GM18511 (cell line): Measurements from ENCODE around the gene ORM2.
A peak's percentile ranks its signal among the peaks of the same experiment; 100 is the strongest.

ENCODE experiments used
- ATAC-seq: cut with Tn5 transposase; IDR thresholded peaks from one replicate; pipeline ENCODE4 v1.9.1; 2021; ENCODE audit warnings: mild to moderate bottlenecking, moderate library complexity; ENCODE audit not compliant: unreplicated experiment

ORM2 gene

DNA sequence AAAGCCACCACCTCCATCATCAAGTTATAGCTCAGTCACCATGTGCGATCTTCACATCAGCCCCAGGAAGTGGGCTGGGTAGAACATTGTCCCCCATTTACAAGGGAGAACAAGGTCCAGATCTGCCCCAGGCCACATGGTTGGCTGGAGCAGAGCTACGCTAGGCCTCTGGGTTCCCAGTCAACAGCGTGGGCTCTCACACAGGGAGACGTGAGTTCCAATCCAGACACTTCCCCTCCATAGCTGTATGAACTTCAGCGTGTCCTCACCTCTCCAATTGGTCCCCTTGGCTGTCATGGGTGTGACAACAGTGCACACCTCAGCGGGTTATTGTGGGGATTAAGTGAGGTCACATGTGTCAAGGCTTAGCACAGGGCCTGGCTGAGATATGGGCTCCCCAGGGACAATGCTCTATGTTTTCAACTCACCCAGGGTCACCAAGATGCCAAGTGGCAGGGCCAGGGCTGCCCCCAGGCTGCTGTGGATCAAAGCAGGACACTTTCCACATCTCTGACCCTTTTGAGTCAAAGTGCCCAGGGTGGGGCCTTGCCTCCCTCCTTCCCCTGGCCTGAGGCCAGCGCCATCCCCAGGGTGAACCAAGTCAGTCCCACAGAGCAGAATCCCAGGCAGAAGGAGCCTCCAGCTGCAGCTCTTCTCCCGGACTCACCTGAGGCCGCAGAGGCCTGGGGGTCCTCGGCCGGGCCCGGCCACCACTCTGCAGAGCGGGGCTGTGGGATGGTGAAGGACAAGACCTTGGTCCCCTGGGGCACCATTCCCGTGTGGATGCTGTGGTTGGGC lies 38.3 kb downstream of the ORM2 start:
- ATAC-seq: no peak

DNA sequence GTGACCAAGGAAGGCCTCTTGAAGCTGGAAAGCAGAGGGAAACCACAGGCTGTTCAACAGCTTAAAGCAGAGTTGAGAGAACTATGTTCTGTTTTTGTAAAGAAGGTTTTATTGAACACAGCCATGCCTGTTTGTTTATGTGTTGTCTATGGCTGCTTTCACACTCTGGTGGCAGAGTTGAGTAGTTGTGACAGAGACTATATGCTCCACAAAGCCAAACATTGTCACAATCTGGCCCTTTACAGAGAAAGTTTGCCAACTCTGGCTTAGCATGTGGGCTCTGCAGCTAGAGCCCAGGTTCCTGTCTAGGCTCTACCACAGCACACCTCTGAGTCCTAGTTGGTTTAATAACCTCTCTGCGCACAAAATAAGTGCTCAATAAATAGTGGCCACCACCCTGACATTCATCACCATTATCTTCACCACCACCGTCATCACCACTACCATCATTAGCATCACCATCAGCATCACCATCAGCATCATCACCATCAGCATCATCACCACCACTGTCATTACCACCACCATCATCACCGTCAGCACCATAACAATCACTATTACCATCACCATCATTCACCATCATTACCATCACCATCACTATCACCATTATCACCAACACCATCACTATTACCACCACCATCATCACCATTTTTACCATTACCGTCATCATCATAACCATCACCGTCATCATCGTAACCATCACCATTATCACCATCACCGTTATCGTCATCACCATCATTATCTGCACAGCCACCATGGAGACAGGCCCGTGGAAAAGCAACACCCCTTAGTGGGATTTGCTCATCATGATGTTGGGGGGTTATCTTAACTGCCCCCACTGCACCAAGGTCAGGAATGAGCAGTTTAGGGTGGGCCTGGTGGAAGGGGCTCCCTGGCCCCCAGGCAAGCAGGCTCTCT lies 39.8 kb downstream of the ORM2 start:
- no peak for ATAC-seq

DNA sequence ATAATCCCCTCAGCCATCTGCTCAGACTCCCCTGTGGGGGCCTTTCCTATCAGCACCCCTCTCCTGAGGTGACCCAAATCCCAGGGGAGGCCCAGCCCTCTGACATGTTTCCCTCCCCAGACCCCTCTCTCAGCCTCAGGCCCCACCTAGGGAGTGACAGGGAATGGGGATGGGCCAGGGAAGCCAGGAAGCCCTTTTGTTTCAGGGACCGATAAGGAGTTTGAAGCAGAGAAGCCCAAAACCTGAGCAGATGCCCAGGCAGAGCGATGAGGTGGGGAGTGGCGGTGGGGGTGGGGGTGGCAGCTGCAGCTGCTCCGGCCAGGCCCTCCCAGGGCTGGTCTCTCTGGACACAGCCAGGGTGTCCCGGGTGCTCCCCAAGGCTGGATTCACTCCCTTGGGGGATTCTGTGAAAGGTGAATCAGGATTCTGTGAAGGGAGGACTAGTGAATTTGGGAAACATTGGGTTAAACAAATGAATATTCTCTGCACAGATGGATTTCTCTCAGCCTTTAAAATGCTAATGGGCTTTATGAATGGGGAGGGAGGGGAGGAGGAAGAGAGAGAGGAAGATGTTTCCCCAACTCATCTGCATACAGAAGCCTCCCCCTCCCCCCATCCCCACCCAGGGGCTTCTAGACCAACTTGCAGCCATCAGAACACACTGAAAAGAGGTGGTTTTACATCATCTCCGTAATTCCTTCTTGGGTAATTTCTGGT lies 40.7 kb downstream of the ORM2 start:
- ATAC-seq: no peak

DNA sequence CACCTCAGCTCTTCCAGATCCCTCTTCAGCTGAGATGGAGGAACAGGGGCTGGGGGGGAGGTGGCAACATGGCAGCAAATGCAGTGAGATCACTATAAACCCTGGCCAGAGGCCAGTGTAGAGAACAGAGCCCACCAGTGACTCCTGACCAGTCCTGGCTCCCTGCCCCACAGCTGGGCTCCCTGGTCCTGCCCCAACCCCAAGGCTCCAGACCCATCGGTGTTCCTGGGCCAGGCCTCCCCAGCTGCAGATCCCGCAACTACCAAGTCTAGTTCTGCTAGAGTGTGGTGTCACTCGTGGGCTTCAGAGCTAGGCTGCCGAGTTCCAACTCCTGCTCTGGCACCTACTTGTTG lies 41.3 kb downstream of the ORM2 start:
- no peak for ATAC-seq

DNA sequence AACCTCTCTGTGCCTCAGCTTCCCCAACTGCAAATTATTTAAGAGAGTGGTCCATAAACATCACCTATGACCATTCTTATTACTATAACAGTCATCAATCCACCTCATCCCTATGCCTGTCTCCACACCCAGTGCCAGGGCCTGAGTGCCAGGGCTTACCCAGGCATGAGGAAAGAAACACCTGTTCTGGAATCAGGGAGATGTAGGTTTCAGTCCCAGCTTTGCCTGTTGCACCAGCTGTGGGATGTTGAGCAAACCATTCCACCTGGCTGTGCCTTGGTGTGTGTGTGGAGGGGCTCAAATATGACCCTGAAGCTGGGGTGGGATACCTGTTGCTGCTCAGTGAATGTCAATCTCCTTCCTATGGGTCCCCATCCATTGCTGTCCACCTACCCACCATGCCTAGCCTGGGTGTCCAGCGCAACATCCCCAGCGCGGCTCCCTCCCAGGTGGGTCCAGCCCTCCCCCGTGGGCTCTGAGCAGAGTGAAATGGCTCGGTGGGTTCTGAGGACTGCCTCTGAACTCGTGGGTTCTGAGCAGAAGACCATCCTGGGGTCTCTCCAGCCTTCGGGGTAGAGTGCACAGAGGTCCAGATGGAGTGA lies 41.8 kb downstream of the ORM2 start:
- ATAC-seq: no peak

DNA sequence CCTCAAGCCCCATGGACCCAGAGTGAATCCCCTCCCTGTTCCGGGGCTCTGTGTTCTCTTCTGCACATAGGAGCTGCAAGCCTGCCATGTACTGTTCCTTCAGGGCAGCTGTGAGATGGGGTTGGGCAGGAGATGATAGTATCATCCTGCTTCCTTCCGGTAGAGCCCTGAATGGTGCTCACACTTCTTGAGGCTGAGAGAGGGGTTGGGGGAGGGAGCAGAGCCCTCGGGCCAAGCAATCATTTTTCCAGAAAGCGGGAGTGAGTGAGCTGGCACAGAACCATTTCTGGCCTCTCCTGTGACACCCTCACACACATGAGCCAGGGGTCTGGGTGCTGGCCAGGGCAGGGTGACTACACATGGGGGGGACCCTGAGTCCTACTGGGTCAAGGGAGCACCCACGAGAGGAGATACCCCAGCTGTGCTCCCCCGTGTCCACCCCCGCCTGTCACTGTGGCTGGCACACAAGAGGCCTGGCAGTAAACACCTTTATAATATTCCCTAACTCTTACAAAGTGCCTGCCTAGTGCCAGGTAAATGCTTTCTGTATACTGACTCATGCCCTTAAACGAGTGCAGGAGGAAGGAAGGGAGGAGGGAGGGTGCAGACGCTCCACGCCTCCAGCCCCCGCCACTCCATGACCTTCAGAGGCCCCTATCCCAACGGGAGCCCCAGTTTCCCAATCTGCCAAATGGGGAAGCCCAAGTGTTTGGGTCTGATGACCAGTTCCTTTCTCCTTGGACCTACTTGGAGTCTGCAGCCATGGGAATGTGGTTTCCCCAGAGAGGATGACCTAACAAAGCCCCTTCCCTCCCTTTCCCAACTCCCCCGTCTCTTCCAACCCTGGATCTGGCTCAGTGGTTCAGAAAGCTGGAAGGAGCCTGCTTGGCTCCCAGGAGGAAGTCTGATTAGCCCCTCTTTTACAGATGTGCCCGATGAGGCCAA lies 42.6 kb downstream of the ORM2 start:
- peak; percentile 35 for ATAC-seq

DNA sequence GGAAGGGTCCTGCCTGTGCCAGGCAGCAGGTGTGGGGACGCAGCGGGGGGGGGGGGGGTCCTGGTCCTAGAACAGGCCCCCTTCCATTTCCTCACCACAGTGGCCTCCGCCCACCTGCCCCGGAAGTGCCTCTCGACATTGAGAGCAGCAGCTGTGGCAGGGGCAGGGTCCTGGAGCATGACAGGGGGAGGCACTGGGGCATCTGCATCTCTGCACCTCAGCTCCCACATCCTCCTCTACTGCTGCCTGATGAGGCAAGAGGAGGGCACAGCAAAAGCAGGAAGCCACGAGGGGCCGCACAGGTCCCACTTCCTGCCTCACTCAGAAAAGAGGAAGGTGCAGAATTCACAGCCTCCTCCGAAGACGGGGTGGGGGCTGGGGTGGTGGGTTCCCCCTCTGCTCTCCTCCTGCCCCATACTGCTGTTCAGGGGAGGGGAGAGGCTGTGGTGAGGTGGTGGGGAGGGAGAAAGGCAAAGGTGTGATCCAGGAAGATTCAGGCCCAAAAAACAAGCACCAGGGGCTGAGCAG lies 43.3 kb downstream of the ORM2 start:
- ATAC-seq: peak; percentile 94

DNA sequence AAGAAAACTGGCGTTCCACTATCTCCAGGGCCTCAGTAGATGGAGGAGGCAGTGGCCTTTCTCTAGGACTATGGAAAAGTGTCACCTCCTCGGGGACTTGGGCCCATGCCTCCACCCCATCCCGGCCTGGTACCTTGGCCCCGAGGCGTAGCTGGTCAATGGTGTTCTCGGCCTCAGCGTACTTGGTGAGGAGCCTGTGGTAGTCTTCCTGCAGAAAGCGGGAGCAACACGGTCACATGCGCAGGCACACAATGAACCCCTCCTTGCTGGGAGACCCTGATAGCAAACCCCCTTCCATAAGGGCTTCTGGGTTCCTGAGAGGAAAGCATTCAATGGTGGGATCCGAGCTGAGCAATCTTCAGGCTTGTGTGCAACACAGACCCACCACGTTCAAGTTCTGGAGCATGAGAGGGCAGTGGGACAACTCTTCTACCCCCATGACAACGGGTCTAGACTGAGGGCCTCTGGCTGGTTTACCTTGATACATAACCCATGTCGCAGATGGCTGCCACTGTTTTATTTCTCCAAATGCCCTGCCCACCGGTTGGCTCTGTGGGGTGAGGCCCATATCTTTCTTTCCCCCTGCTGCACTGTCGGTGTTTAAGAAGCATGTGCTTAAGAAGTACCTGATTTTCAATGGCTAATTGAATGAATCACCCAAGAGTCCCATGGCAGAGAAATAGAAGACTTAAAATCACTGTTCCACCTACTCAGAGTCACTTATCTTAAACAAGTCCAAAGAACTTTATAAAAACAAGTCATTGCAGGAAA lies 44.5 kb downstream of the ORM2 start:
- no peak for ATAC-seq

DNA sequence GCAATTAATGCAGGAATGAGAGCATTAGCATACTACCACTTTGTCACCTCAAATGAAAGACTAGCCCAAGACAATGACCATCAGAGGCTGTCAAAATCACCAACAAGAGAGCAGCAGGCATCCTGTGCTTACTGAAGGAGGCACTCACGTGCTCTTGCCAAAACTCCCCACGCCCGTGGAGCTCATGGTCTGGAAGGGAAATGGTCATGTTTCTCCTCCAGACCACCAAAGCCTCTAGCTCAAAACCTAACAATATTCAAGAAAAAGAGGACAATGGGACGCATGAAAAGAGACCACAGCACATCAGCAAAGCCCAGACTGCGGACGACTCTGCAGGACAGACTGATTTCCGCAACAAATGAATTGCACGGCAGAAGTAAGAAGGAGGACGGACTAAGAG lies 45.3 kb downstream of the ORM2 start:
- no peak for ATAC-seq

DNA sequence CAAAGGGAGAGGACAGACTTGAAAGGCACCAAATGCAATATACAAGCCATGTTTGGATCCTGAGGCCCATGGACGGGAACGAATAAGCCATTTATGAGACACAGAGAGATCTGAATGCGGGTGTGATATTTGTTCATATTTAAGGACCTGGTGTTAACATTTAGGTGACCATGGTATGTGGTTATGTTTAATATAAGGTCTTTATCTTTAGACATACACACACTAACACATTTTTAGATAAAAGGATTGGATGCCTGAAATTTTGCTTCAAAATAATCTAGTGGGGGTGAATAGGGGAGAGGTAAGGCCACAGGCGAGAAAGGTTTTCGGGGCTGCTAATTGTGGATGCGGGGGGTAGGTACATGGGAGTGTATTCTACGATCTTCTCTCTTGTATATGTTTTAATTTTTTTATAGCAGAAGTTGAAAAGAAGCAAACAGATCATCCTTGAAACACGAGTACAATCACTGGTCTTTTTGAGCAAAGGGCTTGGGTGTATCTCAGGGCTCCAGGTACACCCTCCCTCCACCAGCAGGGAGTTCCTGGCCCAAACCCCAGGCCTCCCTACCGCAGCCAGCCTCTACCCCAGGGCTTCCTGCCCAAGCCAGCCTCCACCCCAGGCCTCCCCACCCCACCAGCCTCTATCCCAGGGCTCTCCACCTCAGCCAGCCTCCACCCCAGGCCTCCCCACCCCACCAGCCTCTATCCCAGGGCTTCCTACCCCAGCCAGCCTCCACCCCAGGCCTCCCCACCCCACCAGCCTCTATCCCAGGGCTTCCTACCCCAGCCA lies 45.9 kb downstream of the ORM2 start:
- no peak for ATAC-seq

DNA sequence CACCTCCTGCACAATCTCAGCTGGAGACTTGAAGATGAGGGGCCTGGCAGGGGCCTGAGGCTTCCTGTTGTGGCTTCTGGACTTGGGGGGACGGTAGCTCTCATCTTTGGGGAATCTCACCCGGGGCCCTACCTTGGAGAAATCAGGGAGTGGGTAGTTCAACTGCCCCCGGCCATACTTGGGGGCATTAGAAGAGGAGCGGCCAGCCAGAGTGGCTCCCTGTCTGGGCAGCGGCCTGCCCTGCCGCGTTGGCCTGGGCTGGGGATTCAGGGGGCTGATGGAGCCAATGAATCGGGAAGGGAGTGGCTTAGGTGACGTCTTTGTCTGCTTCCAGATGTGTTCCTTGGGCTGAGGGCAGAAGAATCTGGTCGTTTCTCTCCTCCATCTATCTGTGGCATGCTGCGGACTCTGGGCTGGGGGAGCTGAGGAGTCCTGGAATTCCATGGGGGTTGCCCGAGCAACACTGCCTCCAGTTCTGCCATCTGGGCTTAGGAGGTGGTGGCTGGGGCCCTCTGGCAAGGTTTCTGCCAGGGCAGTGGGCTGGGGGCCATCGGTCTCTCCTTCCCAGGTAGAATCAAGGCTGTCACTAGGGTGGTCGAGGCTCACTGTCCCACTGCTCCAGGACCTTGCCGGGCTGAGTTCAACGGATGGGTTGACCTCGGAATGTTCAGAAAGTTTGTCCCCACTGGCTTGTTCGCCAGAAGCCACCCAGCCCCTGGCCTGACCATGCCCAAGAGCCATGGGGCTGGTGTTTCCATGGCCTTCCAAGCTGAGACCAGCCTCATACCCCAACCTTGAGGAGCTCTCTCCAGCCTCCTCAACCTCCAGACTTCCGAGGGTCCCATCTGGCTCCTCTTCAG lies 47.1 kb downstream of the ORM2 start:
- no peak for ATAC-seq

DNA sequence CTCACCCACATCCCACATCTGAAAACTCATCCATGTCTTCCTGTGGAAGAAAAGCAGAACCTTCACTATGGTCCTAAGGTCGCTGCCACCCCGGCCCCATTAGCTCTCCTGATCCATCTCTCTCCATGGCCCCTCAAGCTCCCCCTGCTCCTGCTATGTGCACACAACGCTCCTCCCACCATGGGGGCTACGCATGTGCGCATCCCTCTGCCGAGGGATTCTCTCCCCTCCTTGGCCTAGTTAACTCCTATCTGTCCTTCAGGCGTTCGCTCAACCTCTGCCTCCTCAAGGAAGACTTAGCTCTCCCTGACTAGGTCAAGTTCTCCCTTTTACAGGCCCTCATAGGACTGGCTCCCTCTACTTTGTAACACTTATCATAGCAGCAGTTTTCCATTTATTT lies 48.3 kb downstream of the ORM2 start:
- no peak for ATAC-seq

DNA sequence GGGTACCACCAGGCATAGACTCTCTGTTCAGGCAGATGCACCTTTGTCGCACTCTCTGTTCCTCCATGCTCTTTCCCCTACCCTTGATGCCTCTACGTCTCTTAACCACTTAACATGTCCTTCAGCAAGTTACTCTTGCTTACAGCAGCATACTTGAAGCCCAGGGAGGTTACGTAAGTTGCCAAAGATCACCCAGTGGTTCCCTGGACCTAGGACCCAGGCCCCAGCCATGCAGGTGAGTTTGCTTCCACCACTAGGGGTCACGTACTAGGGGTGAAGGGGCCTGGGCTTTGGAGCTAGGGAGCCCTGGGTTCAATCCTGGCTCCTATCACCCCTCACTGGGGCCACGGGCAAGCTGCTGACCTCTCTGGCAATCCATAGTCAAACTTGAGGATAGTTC lies 49.2 kb downstream of the ORM2 start:
- no peak for ATAC-seq
